PFSK-1 (cell line): Measurements from ENCODE around the gene SORCS3.

ENCODE experiments used
- FOXP2 ChIP-seq: optimal IDR thresholded peaks from 2 replicates; pipeline ENCODE3; 2011; ENCODE audit warnings: borderline replicate concordance, control low read depth, inconsistent platforms; ENCODE audit not compliant: insufficient read depth; ENCODE audit errors: extremely low read length, extremely low read depth
- POLR2AphosphoS5 ChIP-seq: IDR thresholded peaks from 2 replicates; pipeline ENCODE4 v1.6.1; 2012; ENCODE audit warnings: low read depth, mild to moderate bottlenecking, control low read depth, low read length, moderate library complexity
- REST ChIP-seq, 2 experiments: IDR thresholded peaks; 2 replicates each; pipeline versions ENCODE4 v1.6.1 to v1.8.0; 2011 to 2012; ENCODE audit warnings: low read depth in 2 of 2, low read length in 2 of 2, control low read depth in 1 of 2, inconsistent platforms in 1 of 2, mild to moderate bottlenecking in 1 of 2, moderate library complexity in 1 of 2; ENCODE audit not compliant: insufficient read depth in 1 of 2
- SIN3A ChIP-seq: IDR thresholded peaks from 2 replicates; pipeline ENCODE4 v1.6.1; 2012; ENCODE audit warnings: mild to moderate bottlenecking, low read length, moderate library complexity, borderline replicate concordance; ENCODE audit not compliant: insufficient read depth
- TAF1 ChIP-seq: IDR thresholded peaks from 2 replicates; pipeline ENCODE4 v1.6.1; 2012; ENCODE audit warnings: low read length, control low read depth, borderline replicate concordance; ENCODE audit not compliant: insufficient read depth

SORCS3 gene

GRCh38 chr10:104650635-104651331 lies 9.7 kb downstream of the SORCS3 start:
- no peak for TF ChIP-seq POLR2AphosphoS5
- TF ChIP-seq SIN3A: no peak
- no peak for TF ChIP-seq TAF1
- TF ChIP-seq FOXP2: no peak

GRCh38 chr10:104657036-104657435 lies 15.9 kb downstream of the SORCS3 start:
- TF ChIP-seq SIN3A: no peak
- no peak for TF ChIP-seq TAF1
- TF ChIP-seq POLR2AphosphoS5: no peak
- no peak for TF ChIP-seq REST (IDR thresholded peaks at IDR 0.05; ENCODE audit: insufficient read depth in 1 of 2, low read depth in 2 of 2, low read length in 2 of 2)
- TF ChIP-seq FOXP2: no peak

- TF ChIP-seq SIN3A: no peak
- no peak for TF ChIP-seq FOXP2
- no peak for TF ChIP-seq TAF1
- no peak for TF ChIP-seq POLR2AphosphoS5
- TF ChIP-seq REST (IDR thresholded peaks at IDR 0.05; ENCODE audit: insufficient read depth in 1 of 2, low read depth in 2 of 2, low read length in 2 of 2): no peak
Observed at GRCh38 chr10:104657457-104657856, 16.4 kb downstream of the SORCS3 start.

- TF ChIP-seq POLR2AphosphoS5 (no peak), REST (IDR thresholded peaks at IDR 0.05; ENCODE audit: insufficient read depth in 1 of 2, low read depth in 2 of 2, low read length in 2 of 2) (no peak), FOXP2 (no peak), TAF1 (no peak), SIN3A (no peak)
Observed at GRCh38 chr10:104658067-104658466, 17.0 kb downstream of the SORCS3 start.

GRCh38 chr10:104659809-104660208 lies 18.7 kb downstream of the SORCS3 start:
- TF ChIP-seq REST (IDR thresholded peaks at IDR 0.05; ENCODE audit: insufficient read depth in 1 of 2, low read depth in 2 of 2, low read length in 2 of 2) (no peak), SIN3A (no peak), TAF1 (no peak), POLR2AphosphoS5 (no peak), FOXP2 (no peak)
